GM18511 (cell line): Measurements from ENCODE around the gene ITPR1.

Experiments
- ATAC-seq: cut with Tn5 transposase; IDR thresholded peaks from one replicate; pipeline ENCODE4 v1.9.1; 2021; ENCODE audit warnings: mild to moderate bottlenecking, moderate library complexity; ENCODE audit not compliant: unreplicated experiment

ITPR1 gene

DNA sequence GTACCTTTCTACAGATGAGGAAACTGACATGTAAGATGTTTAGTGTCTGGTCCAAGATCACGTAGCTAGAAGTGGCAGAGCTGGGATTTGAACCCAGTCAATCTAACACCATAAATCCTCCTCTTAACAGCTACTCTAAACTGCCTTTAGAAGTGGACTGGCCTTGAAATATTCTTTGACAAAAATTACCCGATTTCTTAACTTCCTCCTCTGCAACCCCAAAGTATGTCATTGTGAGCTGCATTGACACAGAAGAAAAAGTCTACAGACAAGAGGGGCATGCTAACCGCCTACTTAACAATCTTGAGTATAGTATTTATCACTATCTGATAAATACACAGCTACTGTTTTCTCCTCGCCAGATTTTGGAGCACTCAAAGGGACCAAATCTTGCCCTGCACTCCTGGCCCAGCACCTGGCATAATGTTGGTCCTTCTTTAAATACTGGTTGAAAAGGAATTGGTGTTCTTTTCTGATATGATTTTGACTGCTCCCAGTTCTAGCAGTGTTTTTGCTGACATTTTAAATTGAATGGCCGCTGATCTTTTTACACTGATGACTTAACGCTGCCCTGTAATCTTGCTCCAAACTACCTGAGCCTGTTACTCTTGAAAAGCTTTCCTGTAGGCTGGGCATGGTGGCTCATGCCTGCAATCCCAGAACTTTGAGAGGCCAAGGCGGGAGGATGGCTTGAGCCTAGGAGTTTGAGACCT is 36.9 kb downstream of the ITPR1 start:
- no peak for ATAC-seq

GRCh38 chr3:4531478-4532025 is 38.4 kb downstream of the ITPR1 start:
- no peak for ATAC-seq

DNA sequence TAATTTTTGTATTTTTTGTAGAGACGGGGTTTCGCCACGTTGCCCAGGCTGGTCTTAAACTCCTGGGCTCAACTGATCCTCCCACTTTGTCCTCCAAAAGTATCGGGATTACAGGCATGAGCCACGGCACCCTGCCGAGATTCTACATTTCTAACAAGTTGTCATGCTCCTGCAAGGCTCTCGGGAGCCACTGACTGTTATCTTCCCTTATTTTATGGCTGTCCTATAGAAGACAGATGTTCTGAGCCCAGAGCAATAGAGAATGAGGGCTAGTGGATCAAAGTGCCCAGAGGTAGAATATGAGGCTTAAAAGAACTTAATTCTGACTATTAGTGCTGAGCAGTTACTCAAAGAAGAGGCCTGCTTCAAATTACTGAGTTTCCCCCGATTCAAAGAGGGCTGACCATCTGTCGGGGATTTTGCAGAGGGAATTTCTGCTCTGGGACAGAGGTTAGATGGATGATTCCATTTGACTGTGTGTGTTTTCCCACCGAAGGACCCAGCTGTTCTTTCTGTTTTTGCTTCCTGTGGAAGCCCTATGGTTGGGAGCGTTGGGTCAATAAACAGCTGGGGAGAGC is 39.5 kb downstream of the ITPR1 start:
- no peak for ATAC-seq

GRCh38 chr3:4533489-4534443 is 40.6 kb downstream of the ITPR1 start:
- ATAC-seq = no peak

- no peak for ATAC-seq
These were observed 41.8 kb downstream of the ITPR1 start for GRCh38 chr3:4534906-4535305.

- no peak for ATAC-seq
These were observed 43.1 kb downstream of the ITPR1 start for GRCh38 chr3:4536260-4536659.

GRCh38 chr3:4540267-4540666 is 47.1 kb downstream of the ITPR1 start:
- ATAC-seq = no peak

DNA sequence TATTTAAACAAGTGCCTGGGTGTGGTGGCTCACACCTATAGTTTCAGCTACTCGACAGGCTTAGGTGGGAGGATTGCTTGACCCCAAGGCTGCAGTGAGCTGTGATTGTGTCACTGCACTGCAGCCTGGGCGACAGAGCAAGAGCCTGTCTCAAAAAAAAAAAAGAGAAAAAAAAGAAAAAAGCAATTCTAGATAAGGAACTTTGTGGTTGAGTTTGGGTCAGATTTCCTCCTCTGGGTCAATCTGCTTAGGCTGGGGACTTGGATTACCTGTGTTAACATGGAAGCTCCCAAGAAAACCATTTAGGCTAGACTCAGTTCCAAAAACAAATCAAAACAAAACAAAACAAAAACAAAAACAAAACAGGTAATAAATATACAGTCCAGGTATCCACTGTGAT is 50.0 kb downstream of the ITPR1 start:
- no peak for ATAC-seq

- ATAC-seq = no peak
These were observed 53.4 kb downstream of the ITPR1 start for GRCh38 chr3:4546346-4547178.

- ATAC-seq = no peak
These were observed 54.7 kb downstream of the ITPR1 start for GRCh38 chr3:4547799-4548198.

- no peak for ATAC-seq
These were observed 55.2 kb downstream of the ITPR1 start for GRCh38 chr3:4548356-4548755.

- ATAC-seq = no peak
These were observed 55.6 kb downstream of the ITPR1 start for GRCh38 chr3:4548780-4549179.

- no peak for ATAC-seq
These were observed 56.7 kb downstream of the ITPR1 start for GRCh38 chr3:4549896-4550295.

GRCh38 chr3:4551051-4551711 is 58.0 kb downstream of the ITPR1 start:
- ATAC-seq = no peak

DNA sequence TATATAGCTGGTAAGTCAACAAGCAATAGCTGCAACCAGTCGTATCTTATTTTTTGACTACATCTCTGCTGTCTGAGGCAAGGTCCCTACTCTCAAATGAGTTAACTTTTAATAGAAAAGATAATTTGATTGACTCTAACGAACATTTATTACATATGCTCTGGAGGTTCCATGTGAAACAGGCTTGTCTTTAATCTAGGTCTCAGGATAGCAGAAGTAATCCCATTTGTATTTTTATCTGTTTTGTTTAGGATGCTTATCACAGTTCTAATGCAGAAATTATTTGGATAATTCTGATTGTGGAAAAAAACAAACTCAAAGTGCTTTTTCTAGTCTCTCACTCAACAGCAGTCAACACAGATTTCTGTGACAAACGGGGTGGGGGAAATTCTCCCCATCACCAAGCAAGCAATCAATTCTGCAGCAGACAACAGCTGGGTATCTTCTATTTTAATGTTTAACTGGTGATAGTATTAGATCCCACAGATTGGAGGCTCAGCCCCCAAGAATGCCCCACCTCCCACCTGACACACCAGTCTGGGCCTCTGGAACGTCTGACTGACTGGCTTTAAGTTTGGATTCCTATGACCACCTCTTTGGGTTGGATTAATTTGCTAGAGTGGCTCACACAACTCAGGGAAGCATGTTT is 58.8 kb downstream of the ITPR1 start:
- no peak for ATAC-seq

- no peak for ATAC-seq
These were observed 59.7 kb downstream of the ITPR1 start for GRCh38 chr3:4552811-4553210.

DNA sequence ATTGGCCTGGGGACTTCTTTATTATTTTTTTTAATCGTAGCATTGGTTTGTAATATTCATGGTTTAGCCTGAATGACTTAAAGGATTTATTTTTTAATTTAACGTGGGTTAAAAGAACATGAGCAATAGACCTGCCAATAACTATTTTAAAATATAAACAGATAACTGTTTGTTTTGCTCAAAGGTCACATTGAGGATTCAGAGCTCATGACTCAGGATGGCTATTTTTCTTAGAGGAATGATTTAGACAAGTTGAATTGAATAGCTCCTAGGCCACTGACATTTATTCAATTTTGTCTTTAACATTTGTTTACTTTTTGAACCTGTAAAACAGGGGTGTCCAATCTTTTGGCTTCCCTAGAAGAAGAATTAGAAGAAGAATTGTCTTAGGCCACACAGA is 68.5 kb downstream of the ITPR1 start:
- no peak for ATAC-seq

- no peak for ATAC-seq
These were observed 69.4 kb downstream of the ITPR1 start for GRCh38 chr3:4562595-4562994.

DNA sequence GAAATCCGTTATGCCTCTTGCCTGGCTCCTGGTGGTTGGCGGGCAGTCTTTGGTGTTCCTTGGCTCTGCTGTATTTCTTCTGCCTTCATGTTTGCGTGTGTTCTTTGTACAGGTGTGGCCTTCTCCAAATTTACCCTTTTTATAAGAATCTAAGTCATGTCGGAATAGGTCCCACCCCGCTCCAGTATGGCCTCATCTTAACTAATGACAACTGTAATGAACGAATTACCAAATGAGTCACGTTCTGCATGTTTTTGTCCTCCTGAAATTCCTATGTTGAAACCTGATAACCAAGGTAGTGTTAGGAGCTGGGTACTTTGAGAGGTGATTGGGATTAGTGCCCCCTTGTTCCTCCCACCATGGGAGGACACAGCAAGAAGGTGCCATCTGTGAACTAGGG is 71.1 kb downstream of the ITPR1 start:
- no peak for ATAC-seq
